Measurements from ENCODE around the gene GALNT1.

The GALNT1 gene

GRCh38 chr18:35728676-35729075 lies 147.1 kb downstream of the GALNT1 start:
- DNase-seq = no peak

GRCh38 chr18:35729991-35730668 lies 148.6 kb downstream of the GALNT1 start:
- DNase-seq = no peak

- no peak for DNase-seq
Observed at GRCh38 chr18:35730691-35731370, 149.3 kb downstream of the GALNT1 start.

- no peak for DNase-seq
Observed at GRCh38 chr18:35731701-35732100, 150.2 kb downstream of the GALNT1 start.

GRCh38 chr18:35732162-35732561 lies 150.6 kb downstream of the GALNT1 start:
- no peak for DNase-seq

- DNase-seq = no peak
Observed at GRCh38 chr18:35732636-35733035, 151.1 kb downstream of the GALNT1 start.

- no peak for DNase-seq
Observed at GRCh38 chr18:35733408-35733807, 151.9 kb downstream of the GALNT1 start.

GRCh38 chr18:35736696-35737095 lies 155.2 kb downstream of the GALNT1 start:
- no peak for DNase-seq

GRCh38 chr18:35739778-35740177 lies 158.2 kb downstream of the GALNT1 start:
- DNase-seq = no peak

- no peak for DNase-seq
Observed at GRCh38 chr18:35740656-35741055, 159.1 kb downstream of the GALNT1 start.

- DNase-seq = no peak
Observed at GRCh38 chr18:35743916-35744315, 162.4 kb downstream of the GALNT1 start.

- no peak for DNase-seq
Observed at GRCh38 chr18:35745814-35746213, 164.3 kb downstream of the GALNT1 start.

- no peak for DNase-seq
Observed at GRCh38 chr18:35746826-35747339, 165.3 kb downstream of the GALNT1 start.

- DNase-seq = no peak
Observed at GRCh38 chr18:35747894-35748472, 166.4 kb downstream of the GALNT1 start.

GRCh38 chr18:35749701-35750100 lies 168.2 kb downstream of the GALNT1 start:
- DNase-seq = no peak

- no peak for DNase-seq
Observed at GRCh38 chr18:35750929-35751328, 169.4 kb downstream of the GALNT1 start.

GRCh38 chr18:35753306-35753910 lies 171.9 kb downstream of the GALNT1 start:
- DNase-seq = no peak

- no peak for DNase-seq
Observed at GRCh38 chr18:35754464-35754863, 172.9 kb downstream of the GALNT1 start.

GRCh38 chr18:35755369-35755768 lies 173.8 kb downstream of the GALNT1 start:
- no peak for DNase-seq

GRCh38 chr18:35756506-35757117 lies 175.1 kb downstream of the GALNT1 start:
- peak; percentile 44 for DNase-seq

Measured in activated gamma-delta T cell treated with Interleukin-2 at 50 U/mL for 16 hours (primary cell).